Adrenal gland (tissue), 5 donors: ENCODE data around the gene TOGARAM2.

Experiments used
- POLR2A ChIP-seq, 2 donors: fragments of 450-650 bp; IDR thresholded peaks; one replicate each; pipeline ENCODE4 v1.6.1; 2017; ENCODE audit warnings: antibody characterized with exemption in 2 of 2, mild to moderate bottlenecking in 2 of 2, moderate library complexity in 1 of 2
- TF ChIP-seq, protein P1 (sequence below), 6 experiments: fragments of 450-650 bp in 4 of 6; fragments of 200-600 bp in 2 of 6; sonication (generic) in 1 of 6; IDR thresholded peaks; 1 replicate in 5 of 6; 2 replicates in 1 of 6; pipeline versions ENCODE4 v1.5.1 to v1.8.0; 2016 to 2021; ENCODE audit warnings: antibody characterized with exemption in 6 of 6, mild to moderate bottlenecking in 2 of 6, moderate library complexity in 1 of 6
- donor health status: DM: no; HTN: no; CAD: no.

DNA sequence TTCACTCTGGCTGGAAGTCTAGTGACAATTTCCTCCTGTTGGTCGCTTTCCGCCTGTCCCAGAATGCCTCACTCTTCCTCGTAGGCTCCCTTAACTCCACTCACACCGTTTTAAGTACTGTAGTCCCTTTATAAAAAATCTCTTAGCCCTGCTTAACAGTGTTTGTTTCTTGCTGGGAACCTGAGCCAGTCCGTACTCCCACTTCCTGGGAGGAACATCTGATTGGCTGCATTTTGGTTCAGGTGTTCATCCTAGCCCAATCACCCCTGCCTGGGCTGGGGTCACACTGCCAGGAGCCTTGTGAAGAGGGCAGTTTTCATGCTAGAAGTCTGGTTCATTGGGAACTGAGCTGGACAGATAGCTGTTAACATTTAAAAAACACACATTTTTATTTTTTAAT, 25.6 kb upstream of the TOGARAM2 start:
- TF ChIP-seq, protein P1, sequence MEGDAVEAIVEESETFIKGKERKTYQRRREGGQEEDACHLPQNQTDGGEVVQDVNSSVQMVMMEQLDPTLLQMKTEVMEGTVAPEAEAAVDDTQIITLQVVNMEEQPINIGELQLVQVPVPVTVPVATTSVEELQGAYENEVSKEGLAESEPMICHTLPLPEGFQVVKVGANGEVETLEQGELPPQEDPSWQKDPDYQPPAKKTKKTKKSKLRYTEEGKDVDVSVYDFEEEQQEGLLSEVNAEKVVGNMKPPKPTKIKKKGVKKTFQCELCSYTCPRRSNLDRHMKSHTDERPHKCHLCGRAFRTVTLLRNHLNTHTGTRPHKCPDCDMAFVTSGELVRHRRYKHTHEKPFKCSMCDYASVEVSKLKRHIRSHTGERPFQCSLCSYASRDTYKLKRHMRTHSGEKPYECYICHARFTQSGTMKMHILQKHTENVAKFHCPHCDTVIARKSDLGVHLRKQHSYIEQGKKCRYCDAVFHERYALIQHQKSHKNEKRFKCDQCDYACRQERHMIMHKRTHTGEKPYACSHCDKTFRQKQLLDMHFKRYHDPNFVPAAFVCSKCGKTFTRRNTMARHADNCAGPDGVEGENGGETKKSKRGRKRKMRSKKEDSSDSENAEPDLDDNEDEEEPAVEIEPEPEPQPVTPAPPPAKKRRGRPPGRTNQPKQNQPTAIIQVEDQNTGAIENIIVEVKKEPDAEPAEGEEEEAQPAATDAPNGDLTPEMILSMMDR (IDR thresholded peaks at IDR 0.05) = no peak
- TF ChIP-seq POLR2A (IDR thresholded peaks at IDR 0.05) = no peak
